Epithelial cell of proximal tubule (primary cell): Measurements from ENCODE around the gene B3GLCT. TPM values are rescaled to one million over a fixed set of nuclear protein-coding genes. Genes with fewer than 3 reads are reported as not detected.
"Not testable (repeated sequence)": the region's sequence is repeated elsewhere in the genome, so short reads cannot be mapped to it uniquely, and the experiment has no call there.

Experiments
- DNase-seq: peaks from one replicate; pipeline ENCODE4 v3.0.0-alpha.2; 2011; ENCODE audit warnings: low read depth
- H3K4me3 ChIP-seq: 2 replicates; pipeline ENCODE4 v1.5.1; 2011; ENCODE audit warnings: low read depth, mild to moderate bottlenecking, low read length
- total RNA-seq: library from RNA; depleted of rRNA; stranded (reverse); fragments of >200 nt; gene quantifications from 2 replicates; pipeline ENCODE4 v1.2.3, GENCODE V29; 2015
- TF ChIP-seq, protein P1 (sequence below): conservative IDR thresholded peaks from 2 replicates; pipeline ENCODE4 v1.5.1; 2012; ENCODE audit warnings: low read depth, mild to moderate bottlenecking, low read length

Gene B3GLCT
- total RNA-seq, 1 donor from 2014 or later, result 5.8 TPM

DNA sequence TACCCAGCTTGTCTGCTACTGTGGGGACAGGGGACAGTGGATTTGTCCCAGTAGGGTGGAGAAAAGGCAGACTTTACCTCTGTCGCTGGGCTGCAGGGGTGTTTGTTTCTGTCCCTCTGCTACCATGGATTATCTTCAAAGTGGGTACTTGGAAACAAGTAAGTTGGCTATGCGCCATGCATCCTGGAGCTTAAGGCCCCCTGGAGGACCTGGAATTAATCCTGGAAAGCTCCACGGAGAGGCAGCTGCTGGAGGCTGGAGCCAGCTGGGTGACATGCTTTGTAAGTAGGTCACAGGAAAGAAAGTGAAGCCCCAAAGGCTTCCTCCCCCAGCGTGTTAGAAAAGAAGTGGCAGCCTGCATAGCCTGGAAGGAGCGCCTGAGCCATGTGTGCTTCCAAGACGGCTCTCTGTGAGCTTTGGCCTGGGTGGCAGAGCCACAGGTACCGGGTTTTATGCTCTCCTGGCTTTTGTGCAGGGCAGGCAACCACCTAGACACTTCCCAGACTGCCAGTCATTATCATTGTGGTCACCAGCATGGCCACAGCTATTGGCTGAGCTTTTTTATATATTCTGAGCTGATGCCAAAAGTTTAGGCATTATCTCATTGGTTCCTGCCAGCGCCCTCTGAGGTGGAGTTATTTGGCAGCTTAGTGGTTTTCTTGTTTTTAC lies 9.5 kb downstream of the B3GLCT start:
- H3K4me3 ChIP-seq, result no peak overlapping the region
- TF ChIP-seq, protein P1, sequence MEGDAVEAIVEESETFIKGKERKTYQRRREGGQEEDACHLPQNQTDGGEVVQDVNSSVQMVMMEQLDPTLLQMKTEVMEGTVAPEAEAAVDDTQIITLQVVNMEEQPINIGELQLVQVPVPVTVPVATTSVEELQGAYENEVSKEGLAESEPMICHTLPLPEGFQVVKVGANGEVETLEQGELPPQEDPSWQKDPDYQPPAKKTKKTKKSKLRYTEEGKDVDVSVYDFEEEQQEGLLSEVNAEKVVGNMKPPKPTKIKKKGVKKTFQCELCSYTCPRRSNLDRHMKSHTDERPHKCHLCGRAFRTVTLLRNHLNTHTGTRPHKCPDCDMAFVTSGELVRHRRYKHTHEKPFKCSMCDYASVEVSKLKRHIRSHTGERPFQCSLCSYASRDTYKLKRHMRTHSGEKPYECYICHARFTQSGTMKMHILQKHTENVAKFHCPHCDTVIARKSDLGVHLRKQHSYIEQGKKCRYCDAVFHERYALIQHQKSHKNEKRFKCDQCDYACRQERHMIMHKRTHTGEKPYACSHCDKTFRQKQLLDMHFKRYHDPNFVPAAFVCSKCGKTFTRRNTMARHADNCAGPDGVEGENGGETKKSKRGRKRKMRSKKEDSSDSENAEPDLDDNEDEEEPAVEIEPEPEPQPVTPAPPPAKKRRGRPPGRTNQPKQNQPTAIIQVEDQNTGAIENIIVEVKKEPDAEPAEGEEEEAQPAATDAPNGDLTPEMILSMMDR, result no peak
- DNase-seq, result no peak

DNA sequence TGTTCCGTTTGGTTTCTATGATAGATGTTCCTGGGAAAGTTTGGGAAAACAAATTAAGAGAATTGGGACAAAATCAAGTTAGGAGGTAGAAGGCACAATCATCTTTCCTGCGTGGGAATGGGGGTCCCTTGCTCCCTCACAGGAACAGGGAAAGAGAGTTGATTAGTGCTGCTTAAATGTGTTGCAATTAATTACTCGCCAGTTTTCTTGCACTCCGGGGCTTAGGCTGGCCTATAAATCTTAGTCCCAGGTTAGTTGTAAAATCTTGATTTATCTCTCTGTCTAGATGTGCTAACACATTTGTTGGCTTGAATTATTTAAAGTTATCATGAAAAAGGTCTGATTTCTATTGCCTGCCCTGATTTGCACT lies 10.1 kb downstream of the B3GLCT start:
- TF ChIP-seq, protein P1, result no peak

DNA sequence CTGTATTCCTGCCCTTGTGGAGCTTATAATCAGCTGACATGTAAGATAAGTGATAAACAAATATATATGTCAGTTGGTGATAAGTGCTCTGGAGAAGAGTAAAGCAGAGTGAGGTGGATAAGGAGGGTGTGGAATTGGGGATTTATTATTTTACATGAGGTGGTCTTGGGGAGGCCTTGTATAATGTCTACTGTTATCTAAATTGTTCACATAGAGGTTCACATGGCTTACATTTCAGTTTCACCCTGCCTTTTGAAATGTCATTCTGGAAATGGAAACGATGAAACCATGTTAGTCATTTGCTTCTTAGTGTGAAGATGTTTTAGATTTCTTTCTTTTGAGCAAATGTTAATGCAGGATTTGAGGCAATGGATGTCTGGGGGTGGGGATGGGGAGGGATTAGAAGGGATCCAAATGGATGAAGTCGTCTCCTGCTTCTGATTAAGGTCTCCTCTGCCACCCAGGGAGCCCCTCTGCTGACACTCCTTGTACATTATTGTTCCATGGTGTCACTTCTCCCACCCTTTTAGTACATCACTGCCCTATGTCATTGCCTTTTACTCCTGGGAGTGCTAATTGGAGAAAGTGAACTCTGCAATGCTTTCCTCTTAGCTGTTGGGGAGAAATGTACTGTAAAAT lies 14.0 kb downstream of the B3GLCT start:
- TF ChIP-seq, protein P1, result no peak
- H3K4me3 ChIP-seq, result no peak overlapping the region
- no peak for DNase-seq

More for the DNA sequence above, 10.1 kb downstream of the B3GLCT start:
- no peak overlapping the region for H3K4me3 ChIP-seq
- no peak for DNase-seq

DNA sequence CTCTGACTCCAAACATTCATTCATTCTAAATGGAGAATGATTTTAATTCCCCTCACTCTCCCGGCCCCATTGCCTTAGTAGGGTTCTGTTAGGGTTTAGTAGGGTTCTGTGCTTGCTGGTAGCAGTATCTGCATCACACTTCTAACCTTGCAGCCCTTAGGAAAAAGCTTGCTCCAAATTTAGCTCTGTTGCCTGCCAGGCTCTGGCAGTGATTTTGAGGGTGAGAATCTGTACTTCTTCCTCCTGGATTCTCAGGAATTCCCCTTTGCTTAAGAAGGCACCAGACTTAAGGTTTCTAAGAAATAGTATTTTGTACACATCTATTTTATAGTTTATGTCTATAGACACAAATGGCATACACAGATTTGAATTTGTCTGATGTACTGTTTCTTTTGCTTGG lies 14.7 kb downstream of the B3GLCT start:
- no peak for DNase-seq
- TF ChIP-seq, protein P1, result no peak
- H3K4me3 ChIP-seq, result no peak overlapping the region

DNA sequence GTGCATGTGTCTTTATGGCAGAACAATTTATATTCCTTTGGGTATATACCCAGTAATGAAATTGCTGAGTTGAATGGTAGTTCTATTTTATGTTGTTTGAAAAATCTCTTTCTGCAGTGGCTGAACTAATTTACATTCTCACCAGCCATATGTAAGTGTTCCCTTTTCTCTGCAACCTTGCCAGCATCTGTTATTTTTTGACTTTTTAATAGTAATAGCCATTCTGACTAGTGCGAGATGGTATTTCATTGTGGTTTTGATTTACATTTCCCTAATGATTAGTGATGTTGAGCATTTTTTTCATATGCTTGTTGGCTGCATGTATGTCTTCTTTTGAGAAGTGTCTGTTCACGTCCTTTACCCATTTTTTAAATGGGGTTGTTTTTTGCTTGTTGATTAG lies 17.1 kb downstream of the B3GLCT start:
- DNase-seq, H3K4me3 ChIP-seq: not testable (repeated sequence)

DNA sequence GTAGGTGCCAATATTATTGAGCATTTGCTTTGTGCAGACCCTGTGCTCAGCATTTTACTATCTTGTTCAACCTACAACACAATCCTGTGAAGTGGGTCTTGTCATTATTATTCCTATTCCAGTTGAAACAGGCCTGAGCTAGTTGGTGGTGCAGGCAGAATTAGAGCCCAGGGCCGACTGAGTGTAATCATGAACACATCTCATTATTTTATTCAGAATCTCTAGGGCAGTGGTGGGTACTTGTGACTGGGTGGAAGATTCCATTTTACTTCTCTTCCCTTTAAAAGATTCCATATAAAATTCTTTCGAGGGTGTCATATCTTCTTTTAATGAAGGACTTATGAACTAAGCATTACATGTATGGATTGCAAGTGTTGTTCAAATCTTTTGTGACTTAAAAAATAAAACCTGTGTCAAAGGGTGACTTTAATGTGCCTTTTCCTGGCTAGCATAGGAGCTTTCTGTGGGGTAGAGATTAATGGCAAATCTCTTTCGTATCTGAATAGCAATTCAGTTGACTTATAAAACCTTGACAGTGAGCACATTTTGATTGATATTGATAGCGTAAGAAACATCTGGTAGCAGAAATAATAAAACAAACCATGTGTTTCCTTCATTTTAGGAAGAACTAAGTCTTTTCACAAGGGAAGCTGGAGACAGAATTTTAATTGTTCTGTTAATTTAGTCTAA lies 20.3 kb downstream of the B3GLCT start:
- TF ChIP-seq, protein P1, result no peak
- DNase-seq, result no peak
- no peak overlapping the region for H3K4me3 ChIP-seq

DNA sequence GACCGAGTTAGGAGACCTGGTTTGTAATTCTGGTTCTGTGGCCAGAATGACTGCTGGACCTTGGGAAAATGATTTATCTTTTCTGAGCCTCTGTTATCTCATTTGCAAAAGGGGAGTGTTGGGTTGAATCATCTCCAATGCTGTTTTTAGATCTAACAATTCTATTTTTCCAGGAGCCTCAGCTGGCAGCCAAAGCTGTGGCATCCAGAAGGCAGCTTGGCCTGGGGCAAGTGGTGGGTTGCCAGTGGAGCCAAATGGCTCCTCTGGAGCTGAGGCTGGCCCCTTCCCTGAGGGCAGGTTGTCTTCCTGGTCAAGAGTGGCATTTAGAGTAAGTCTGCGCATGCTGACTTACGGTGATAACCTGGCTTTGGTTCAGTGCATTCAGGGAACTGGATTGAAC lies 21.3 kb downstream of the B3GLCT start:
- TF ChIP-seq, protein P1, result no peak
- no peak overlapping the region for H3K4me3 ChIP-seq
- DNase-seq, result no peak
